Lower leg skin (tissue), 3 donors: ENCODE measurements around the gene PLCH1.

Source experiments
- CTCF ChIP-seq, 3 donors: fragments of 450-650 bp; IDR thresholded peaks; one replicate each; pipeline ENCODE4 v1.5.1; 2016; ENCODE audit warnings: antibody characterized with exemption in 3 of 3, mild to moderate bottlenecking in 3 of 3, moderate library complexity in 2 of 3
- POLR2A ChIP-seq, 2 donors: fragments of 450-650 bp; IDR thresholded peaks; one replicate each; pipeline ENCODE4 v1.6.1; 2016 to 2017; ENCODE audit warnings: antibody characterized with exemption in 2 of 2, mild to moderate bottlenecking in 1 of 2, moderate library complexity in 1 of 2

GRCh38 chr3:155739154-155739553 is 5.7 kb downstream of the PLCH1 start:
- TF ChIP-seq POLR2A (IDR thresholded peaks at IDR 0.05) (no peak), CTCF (IDR thresholded peaks at IDR 0.05) (no peak)
